A549 (cell line): ENCODE results near the gene IGFL2. TPM values are rescaled to one million over a fixed set of nuclear protein-coding genes. Genes with fewer than 3 reads are reported as not detected.

Source experiments
- ATAC-seq, 2 experiments: fragments of 200-7000 bp in 1 of 2; fragments of >200 bp in 1 of 2; cut with Nextera tagmentation in 1 of 2; cut with Tn5 transposase in 1 of 2; 3 replicates each; pipeline versions ENCODE4 v1.8.0 to v1.9.1; 2018 to 2020; ENCODE audit warnings: mild to moderate bottlenecking in 1 of 2, moderate library complexity in 1 of 2
- CTCF ChIA-PET: fragments of 300-600 bp; sonication (Branson Sonifier 250); formaldehyde crosslinking; extraction: SDS; loops from one replicate; lab custom pipeline; 2021; ENCODE audit warnings: antibody characterized with exemption, inconsistent platforms; lab: Yijun Ruan, JAX
- POLR2A ChIA-PET: fragments of 350-600 bp; formaldehyde crosslinking; extraction: SDS; loops from one replicate; lab custom pipeline; 2021; ENCODE audit warnings: antibody characterized with exemption, inconsistent platforms; lab: Yijun Ruan, JAX
- DNase-seq, 2 experiments: peaks; one replicate each; pipeline versions ENCODE4 v3.0.0 to v3.0.0-alpha.2; 2011 to 2016; ENCODE audit warnings: low read depth in 1 of 2, low spot score in 1 of 2
- FAIRE-seq: peaks from 2 replicates; lab custom pipeline; 2011; peaks lifted over from hg19 to GRCh38; lab: Jason Lieb, UNC
- H3K27ac ChIP-seq, 2 experiments: fragments of >200 bp; sonication (Bioruptor Twin); formaldehyde crosslinking; 3 replicates each; pipeline ENCODE4 v1.5.1; 2016 to 2017
- H3K4me1 ChIP-seq: fragments of >200 bp; sonication (Bioruptor Twin); formaldehyde crosslinking; 3 replicates; pipeline ENCODE4 v1.6.1; 2016
- H3K4me2 ChIP-seq: fragments of >200 bp; sonication (Bioruptor Twin); formaldehyde crosslinking; 3 replicates; pipeline ENCODE4 v1.6.1; 2016
- H3K4me3 ChIP-seq: fragments of >200 bp; sonication (Bioruptor Twin); formaldehyde crosslinking; 3 replicates; pipeline ENCODE4 v1.5.1; 2016
- H3K9me3 ChIP-seq: fragments of >200 bp; sonication (Bioruptor Twin); formaldehyde crosslinking; 3 replicates; pipeline ENCODE4 v1.6.1; 2016
- BCL3 ChIP-seq: fragments of >200 bp; sonication (Bioruptor Twin); formaldehyde crosslinking; IDR thresholded peaks from 3 replicates; pipeline ENCODE4 v1.6.1; 2016
- CEBPB ChIP-seq, 2 experiments: fragments of >200 bp in 1 of 2; sonication (Bioruptor Twin) in 1 of 2; formaldehyde crosslinking in 1 of 2; IDR thresholded peaks; 2 replicates each; pipeline ENCODE4 v1.6.1; 2012 to 2016
- CHD4 ChIP-seq: fragments of 200-600 bp; sonication (generic); IDR thresholded peaks from 2 replicates; pipeline ENCODE4 v1.6.1; 2016; ENCODE audit warnings: antibody characterized with exemption, mild to moderate bottlenecking, borderline replicate concordance
- CTCF ChIP-seq: fragments of >200 bp; sonication (Bioruptor Twin); formaldehyde crosslinking; IDR thresholded peaks from 3 replicates; pipeline ENCODE4 v1.5.1; 2016
- EHF ChIP-seq: fragments of 250-450 bp; sonication (Bioruptor Pico); IDR thresholded peaks from 2 replicates; pipeline ENCODE4 v1.5.0; 2020; ENCODE audit warnings: mild to moderate bottlenecking
- EHMT2 ChIP-seq: fragments of 200-600 bp; sonication (generic); IDR thresholded peaks from 2 replicates; pipeline ENCODE4 v1.6.1; 2016; ENCODE audit warnings: antibody characterized with exemption, low read depth, mild to moderate bottlenecking, moderate library complexity
- EP300 ChIP-seq, 2 experiments: fragments of >200 bp; sonication (Bioruptor Twin); formaldehyde crosslinking; IDR thresholded peaks; 2 replicates in 1 of 2; 3 replicates in 1 of 2; pipeline ENCODE4 v1.6.1; 2016 to 2017
- FOSL2 ChIP-seq, 2 experiments: fragments of 450-650 bp in 1 of 2; fragments of >200 bp in 1 of 2; sonication (Bioruptor Twin) in 1 of 2; formaldehyde crosslinking; IDR thresholded peaks; 2 replicates each; pipeline versions ENCODE4 v1.5.0 to v1.6.1; 2016 to 2020; ENCODE audit warnings: mild to moderate bottlenecking in 1 of 2, moderate library complexity in 1 of 2
- FOXS1 ChIP-seq: fragments of 250-450 bp; sonication (Bioruptor Pico); IDR thresholded peaks from 2 replicates; pipeline ENCODE4 v1.5.0; 2020; ENCODE audit warnings: mild to moderate bottlenecking, moderate library complexity
- HMGXB4 ChIP-seq: fragments of 250-450 bp; sonication (Bioruptor Pico); IDR thresholded peaks from 2 replicates; pipeline ENCODE4 v1.5.0; 2021; ENCODE audit warnings: mild to moderate bottlenecking, moderate library complexity, borderline replicate concordance
- HOXB13 ChIP-seq: fragments of 250-450 bp; sonication (Bioruptor Pico); IDR thresholded peaks from 2 replicates; pipeline ENCODE4 v1.5.0; 2020; ENCODE audit warnings: low read depth, mild to moderate bottlenecking, moderate library complexity
- HOXB5 ChIP-seq: fragments of 250-450 bp; sonication (Bioruptor Pico); IDR thresholded peaks from 2 replicates; pipeline ENCODE4 v1.5.0; 2020; ENCODE audit warnings: mild to moderate bottlenecking, moderate library complexity
- KDM1A ChIP-seq: fragments of 200-600 bp; sonication (generic); IDR thresholded peaks from 2 replicates; pipeline ENCODE4 v1.6.1; 2016; ENCODE audit warnings: low read depth, mild to moderate bottlenecking
- KDM5A ChIP-seq: fragments of 200-600 bp; sonication (generic); IDR thresholded peaks from 2 replicates; pipeline ENCODE4 v1.6.1; 2016; ENCODE audit warnings: antibody characterized with exemption, mild to moderate bottlenecking
- MAZ ChIP-seq: fragments of 150-350 bp; IDR thresholded peaks from 2 replicates; pipeline ENCODE4 v1.6.1; 2014; ENCODE audit warnings: antibody characterized with exemption, low read depth, low read length, borderline replicate concordance
- MYC ChIP-seq: IDR thresholded peaks from 2 replicates; pipeline ENCODE4 v1.6.1; 2012; ENCODE audit warnings: mild to moderate bottlenecking, inconsistent platforms, low read length, improper control_type of control experiment, borderline replicate concordance
- NPAS2 ChIP-seq: fragments of 250-450 bp; sonication (Bioruptor Pico); IDR thresholded peaks from 2 replicates; pipeline ENCODE4 v1.8.0; 2022; ENCODE audit warnings: mild to moderate bottlenecking, moderate library complexity, borderline replicate concordance
- NR3C1 ChIP-seq: fragments of >200 bp; sonication (Bioruptor Twin); formaldehyde crosslinking; IDR thresholded peaks from 3 replicates; pipeline ENCODE4 v1.6.1; 2017
- RAD21 ChIP-seq, 2 experiments: fragments of >200 bp in 1 of 2; sonication (Bioruptor Twin) in 1 of 2; formaldehyde crosslinking in 1 of 2; IDR thresholded peaks in 1 of 2; conservative IDR thresholded peaks in 1 of 2; 2 replicates in 1 of 2; 3 replicates in 1 of 2; pipeline ENCODE4 v1.6.1; 2012 to 2018; ENCODE audit warnings: inconsistent platforms in 1 of 2
- RFX5 ChIP-seq: fragments of 450-650 bp; IDR thresholded peaks from 2 replicates; pipeline ENCODE4 v1.7.1; 2014; ENCODE audit warnings: antibody characterized with exemption, mild to moderate bottlenecking, moderate library complexity
- SMC3 ChIP-seq: fragments of >200 bp; sonication (Bioruptor Twin); formaldehyde crosslinking; IDR thresholded peaks from 3 replicates; pipeline ENCODE4 v1.6.1; 2018; ENCODE audit warnings: inconsistent platforms
- SREBF2 ChIP-seq: fragments of 450-650 bp; IDR thresholded peaks from 2 replicates; pipeline ENCODE4 v1.6.1; 2014; ENCODE audit warnings: mild to moderate bottlenecking, moderate library complexity
- TP53 ChIP-seq: fragments of 250-450 bp; sonication (Bioruptor Pico); IDR thresholded peaks from 2 replicates; pipeline ENCODE4 v1.5.0; 2021; ENCODE audit warnings: mild to moderate bottlenecking, moderate library complexity
- USF2 ChIP-seq: fragments of 450-650 bp; IDR thresholded peaks from 2 replicates; pipeline ENCODE4 v1.6.1; 2014; ENCODE audit warnings: antibody characterized with exemption
- ZC3H11A ChIP-seq: fragments of 450-650 bp; IDR thresholded peaks from 2 replicates; pipeline ENCODE4 v1.6.1; 2014; ENCODE audit warnings: antibody characterized with exemption, mild to moderate bottlenecking
- ZFP36 ChIP-seq: fragments of 450-650 bp; IDR thresholded peaks from 2 replicates; pipeline ENCODE4 v1.6.1; 2014; ENCODE audit warnings: borderline replicate concordance; ENCODE audit not compliant: partially characterized antibody
- WGBS: methylation state at CpG from one replicate; pipeline ENCODE4 v1.1.6; 2017; ENCODE audit errors: missing lambda C conversion rate; 5-methylcytosine and 5-hydroxymethylcytosine counted together
- polyA plus RNA-seq, 4 experiments: library from polyadenylated mRNA; depleted of rRNA in 3 of 4; stranded (reverse); fragments of >200 nt; fragmentation: RNase III in 1 of 4; extraction: RNeasy Plus Mini Kit Qiagen cat#74134 plus additional on column Dnase treatment in 1 of 4; gene quantifications; 2 replicates in 3 of 4; 3 replicates in 1 of 4; pipeline ENCODE4 v1.2.3, GENCODE V29; 2011 to 2017

The IGFL2 gene
- polyA plus RNA-seq, 2 of the 4 experiments (the other 2 are of a cell fraction) = 0.78 to 1.1 TPM

- ATAC-seq (no peak), FAIRE-seq (peak; percentile 72), DNase-seq (no peak)
- POLR2A ChIA-PET = no interaction called here
- TF ChIP-seq CEBPB (IDR thresholded peaks at IDR 0.05) (peak; percentile 23 to 64; a peak in 2 of 4 replicates), FOSL2 (IDR thresholded peaks at IDR 0.05) (no peak), FOSL2 (CRISPR knock-in tag; IDR thresholded peaks at IDR 0.05) (no peak)
- WGBS = 43% methylated on average over 4 of the region's 4 CpGs
- Histone ChIP-seq H3K4me1 (0 out of 3 replicates have a peak, but pooled peaks cover 2% of the 10 kb centered on the region), H3K4me2 (no peak overlapping the region), H3K4me3 (no peak overlapping the region), H3K9me3 (no peaks in the 10 kb centered on the region), H3K27ac (no peak overlapping the region)
- CTCF ChIA-PET = interaction anchor here (1.3 to 2.9 kb wide), 2 partner anchors 37 to 47 kb away, joined by 3 to 11 read pairs; no protein-coding TSS in a partner anchor
Observed at GRCh38 chr19:46142294-46142693, 5.7 kb upstream of the IGFL2 start.

- CTCF ChIA-PET = no interaction called here
- FAIRE-seq = peak; percentile 51
- Histone ChIP-seq H3K4me3 (no peak overlapping the region), H3K4me2 (no peak overlapping the region), H3K9me3 (no peaks in the 10 kb centered on the region)
- 29% methylated on average over 3 of the region's 3 CpGs for WGBS
- ATAC-seq = no peak
- TF ChIP-seq CEBPB (IDR thresholded peaks at IDR 0.05) (no peak), SREBF2 (no peak), TP53 (CRISPR knock-in tag) (no peak), USF2 (no peak), EHF (CRISPR knock-in tag) (no peak), KDM5A (no peak), RFX5 (no peak), CTCF (no peak), EP300 (IDR thresholded peaks at IDR 0.05) (no peak), MAZ (no peak), HMGXB4 (CRISPR knock-in tag) (no peak), HOXB13 (CRISPR knock-in tag) (no peak), FOSL2 (IDR thresholded peaks at IDR 0.05) (no peak), FOSL2 (CRISPR knock-in tag; IDR thresholded peaks at IDR 0.05) (no peak)
- TF ChIP-seq, all 56 proteins: peak for 0
- POLR2A ChIA-PET = no interaction called here
- no peak overlapping the region for H3K27ac ChIP-seq
- DNase-seq = peak in 1 of 2 experiments; percentile 20
- 0 out of 3 replicates have a peak, but pooled peaks cover 2% of the 10 kb centered on the region for H3K4me1 ChIP-seq
Observed at GRCh38 chr19:46144756-46145155, 3.3 kb upstream of the IGFL2 start.

- no peak overlapping the region for H3K27ac ChIP-seq
- 67% methylated on average over 8 of the region's 8 CpGs for WGBS
- TF ChIP-seq BCL3 (no peak), ZFP36 (no peak), CHD4 (no peak), FOXS1 (no peak), NPAS2 (CRISPR knock-in tag) (no peak), NR3C1 (no peak), MAZ (no peak), HOXB5 (no peak), EHMT2 (no peak), ZC3H11A (no peak), KDM1A (no peak), FOSL2 (IDR thresholded peaks at IDR 0.05) (no peak), FOSL2 (CRISPR knock-in tag; IDR thresholded peaks at IDR 0.05) (no peak), MYC (no peak), RAD21 (conservative IDR thresholded peaks at IDR 0.05 in 1 of 2, IDR thresholded peaks at IDR 0.05 in 1 of 2) (no peak), RFX5 (no peak), SMC3 (no peak), CEBPB (IDR thresholded peaks at IDR 0.05) (no peak)
Observed at GRCh38 chr19:46147166-46147740, 785 bp upstream of the IGFL2 start.

More at GRCh38 chr19:46147166-46147740, 785 bp upstream of the IGFL2 start:
- Histone ChIP-seq H3K4me2 (no peak overlapping the region), H3K4me3 (no peak overlapping the region), H3K9me3 (no peaks in the 10 kb centered on the region), H3K4me1 (0 out of 3 replicates have a peak, but pooled peaks cover 2% of the 10 kb centered on the region)
- ChIA-PET CTCF (interaction anchor here (1.0 to 2.1 kb wide), 7 partner anchors 9 to 117 kb away, joined by 3 to 8 read pairs (median 6); no protein-coding TSS in a partner anchor), POLR2A (interaction anchor here (0.8 kb wide), 1 partner anchor 14 kb away, joined by 3 read pairs; no protein-coding TSS in a partner anchor)
- DNase-seq (no peak), ATAC-seq (no peak), FAIRE-seq (no peak)
